ENCODE data around the gene SV2C.

The SV2C gene

DNA sequence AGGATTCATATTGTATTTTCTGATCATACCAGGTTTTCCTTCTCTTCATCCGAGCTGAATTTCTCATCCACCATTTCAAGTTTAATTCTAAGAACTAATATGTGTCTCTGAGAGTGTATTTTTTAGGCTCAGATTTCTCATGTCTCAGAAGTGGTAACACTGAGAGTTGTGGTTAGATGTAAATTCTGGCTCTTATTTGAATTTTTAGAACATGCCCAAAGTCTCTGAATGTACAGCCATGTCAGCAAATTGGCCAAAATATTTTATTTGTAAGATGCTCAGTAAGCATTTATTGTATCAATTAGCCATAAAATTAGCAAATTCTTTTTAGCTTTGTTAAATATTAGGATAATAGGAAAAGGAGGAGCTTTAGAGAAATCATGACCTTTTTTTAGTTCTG is 16.6 kb downstream of the SV2C start:
- no peak for DNase-seq (ENCODE audit: extremely low read depth in 1 of 2, low read depth in 1 of 2)

DNA sequence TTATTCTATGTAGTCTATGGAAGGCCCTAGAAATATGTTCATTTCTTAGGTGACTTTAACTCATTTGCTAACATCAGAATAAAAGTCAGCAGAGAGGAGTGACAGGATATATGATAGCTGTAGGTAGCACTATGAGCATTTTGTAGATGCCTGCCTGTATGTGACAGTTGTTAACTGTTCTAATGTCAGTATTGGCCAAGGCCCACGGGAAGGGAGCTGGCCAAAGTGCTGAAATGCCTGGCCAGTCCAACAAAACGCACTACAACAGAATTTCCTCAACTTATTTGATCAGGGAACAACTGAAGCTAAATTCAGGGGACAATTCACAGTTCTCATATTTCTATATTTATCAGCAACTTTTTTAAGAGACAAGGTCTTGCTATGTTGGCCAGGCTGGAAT is 20.8 kb downstream of the SV2C start:
- no peak for DNase-seq (ENCODE audit: extremely low read depth in 1 of 2, low read depth in 1 of 2)

DNA sequence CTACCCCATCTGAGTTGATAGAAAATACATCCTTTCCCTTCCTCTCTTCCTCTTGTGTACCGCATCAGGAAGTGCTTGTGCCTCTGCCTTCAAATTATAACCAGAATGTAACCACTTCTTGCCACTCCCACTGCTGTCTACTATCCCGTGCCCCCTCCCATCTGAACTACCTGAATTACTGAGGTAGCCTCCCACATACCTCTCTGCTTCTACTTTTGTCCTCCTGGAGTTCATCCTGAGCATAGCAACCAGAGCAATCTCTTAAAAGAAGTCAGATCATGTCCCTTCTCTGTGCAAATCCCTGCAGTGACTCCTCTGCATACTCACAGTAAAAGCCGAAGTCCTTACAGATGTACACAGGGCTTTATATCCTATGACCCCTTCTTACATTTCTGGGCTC is 23.0 kb downstream of the SV2C start:
- DNase-seq (ENCODE audit: extremely low read depth in 1 of 2, low read depth in 1 of 2) = no peak

DNA sequence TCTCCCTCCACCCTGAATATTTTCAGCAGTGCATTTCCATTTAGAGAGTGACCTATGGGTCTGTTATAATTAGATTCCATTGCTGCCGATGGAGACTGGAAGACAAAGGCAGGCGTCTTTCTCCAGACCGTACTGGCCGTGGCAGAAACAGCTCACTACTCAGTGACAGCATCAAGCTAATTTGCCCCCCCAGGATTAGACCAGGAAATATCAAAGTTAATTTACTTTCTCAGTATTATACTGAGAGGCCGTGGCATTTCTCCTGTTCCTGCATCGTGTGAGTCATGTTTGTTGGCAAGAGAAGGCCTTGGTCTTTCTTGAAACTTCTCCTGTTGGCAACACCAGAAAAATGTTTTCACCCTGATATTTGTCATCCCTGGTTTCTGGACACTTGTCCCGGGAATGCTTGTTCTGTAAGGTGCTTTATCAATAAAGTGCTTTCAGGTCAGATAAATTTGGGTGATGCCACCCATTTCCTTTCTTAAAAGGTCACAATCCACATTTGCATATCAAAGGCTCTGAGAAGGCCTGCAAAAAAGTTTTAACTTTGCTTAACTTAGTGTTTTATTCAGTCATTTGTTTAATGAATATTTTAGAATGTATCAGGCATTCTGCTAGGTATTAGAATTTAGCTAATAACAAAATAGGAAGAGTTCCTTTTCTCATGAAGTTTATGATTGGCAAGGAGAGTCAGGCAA is 28.4 kb downstream of the SV2C start:
- no peak for DNase-seq (ENCODE audit: extremely low read depth in 1 of 2, low read depth in 1 of 2)

DNA sequence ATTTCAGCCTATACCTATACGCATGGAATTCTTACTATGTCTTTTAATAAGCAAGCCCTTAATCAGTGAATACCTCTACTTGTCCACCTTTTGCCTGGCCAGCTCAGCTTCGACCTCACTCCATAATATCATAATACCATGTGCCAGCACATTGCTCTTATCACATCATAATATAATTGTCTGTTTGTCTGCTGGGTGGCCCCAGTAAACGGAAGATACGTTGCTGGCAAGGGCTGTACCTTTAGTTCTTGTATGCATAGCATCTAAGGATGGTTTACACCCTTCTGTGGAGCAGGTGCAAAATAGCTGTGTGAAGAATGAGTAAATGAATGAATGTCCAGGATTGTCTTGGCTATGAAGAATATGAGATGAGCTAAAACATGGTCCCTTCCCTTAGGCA is 29.9 kb downstream of the SV2C start:
- DNase-seq (ENCODE audit: extremely low read depth in 1 of 2, low read depth in 1 of 2) = no peak

DNA sequence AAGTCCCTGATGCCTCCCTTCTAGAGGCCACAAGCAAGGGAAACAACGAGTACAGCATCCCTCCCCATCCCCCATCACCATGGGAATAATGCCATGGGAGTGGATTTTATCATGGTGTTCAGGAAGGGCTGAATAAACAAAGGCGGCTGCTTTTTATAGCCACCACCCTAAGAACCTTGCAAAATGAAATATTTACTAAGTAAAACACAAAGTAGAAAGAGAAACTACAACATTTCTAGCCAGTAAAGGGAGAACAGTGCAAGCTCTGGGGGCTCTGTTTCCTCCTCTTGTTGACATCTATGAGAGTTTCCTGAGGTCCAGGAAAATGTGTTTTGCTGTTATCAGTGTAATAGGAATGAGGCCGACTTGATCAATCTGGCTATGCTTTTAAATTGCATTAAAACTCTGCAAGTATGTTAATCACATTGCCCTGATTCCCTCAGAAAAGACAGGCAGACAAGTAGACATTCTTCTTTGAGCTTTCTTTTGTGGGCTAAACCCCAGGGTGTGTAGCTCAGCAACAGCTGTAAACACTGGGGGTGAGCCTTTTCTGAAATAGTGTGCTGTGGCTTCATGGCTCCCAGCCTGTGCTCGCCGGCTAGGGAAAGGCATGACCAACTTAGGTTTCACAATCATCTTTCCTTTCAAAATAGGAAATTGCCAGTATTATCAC is 31.1 kb downstream of the SV2C start:
- no peak for DNase-seq (ENCODE audit: extremely low read depth in 1 of 2, low read depth in 1 of 2)

DNA sequence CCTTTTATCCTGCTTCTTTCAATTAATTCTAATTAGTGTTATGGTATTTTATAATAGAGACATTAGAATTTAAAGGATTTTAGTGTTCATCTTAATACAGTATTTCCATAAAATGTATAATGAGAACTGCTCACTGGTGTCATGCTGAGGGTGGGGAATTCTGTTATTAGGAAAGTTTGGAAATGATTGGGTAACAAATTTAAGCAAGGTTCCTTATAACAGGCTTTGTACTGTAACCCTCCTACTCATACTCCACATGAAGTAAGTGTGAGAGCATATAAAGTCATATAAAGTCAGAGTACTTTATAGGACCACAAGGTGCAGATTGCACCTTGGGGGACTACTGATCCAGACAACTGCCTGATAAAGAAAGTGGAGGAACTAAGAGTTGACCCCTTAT is 42.2 kb downstream of the SV2C start:
- no peak for DNase-seq (ENCODE audit: extremely low read depth in 1 of 2, low read depth in 1 of 2)

DNA sequence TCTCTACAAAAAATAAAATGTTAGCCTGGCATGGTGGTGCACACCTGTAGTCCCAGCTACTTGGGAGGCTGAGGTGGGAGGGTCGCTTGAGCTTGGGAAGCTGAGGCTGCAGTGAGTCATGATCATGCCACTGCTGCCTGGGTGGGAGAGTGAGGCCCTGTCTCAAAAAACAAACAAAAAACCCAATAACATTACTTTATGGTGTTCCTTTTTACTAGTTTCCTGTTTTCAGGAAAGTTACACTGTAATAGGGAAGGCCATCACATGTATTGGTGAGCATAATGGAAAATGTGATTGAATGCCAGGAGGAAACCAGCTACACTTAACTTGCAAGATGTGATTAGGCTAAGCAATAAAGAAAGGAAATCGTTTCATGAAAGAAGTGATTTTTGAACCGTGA is 42.7 kb downstream of the SV2C start:
- DNase-seq (ENCODE audit: extremely low read depth in 1 of 2, low read depth in 1 of 2) = no peak

DNA sequence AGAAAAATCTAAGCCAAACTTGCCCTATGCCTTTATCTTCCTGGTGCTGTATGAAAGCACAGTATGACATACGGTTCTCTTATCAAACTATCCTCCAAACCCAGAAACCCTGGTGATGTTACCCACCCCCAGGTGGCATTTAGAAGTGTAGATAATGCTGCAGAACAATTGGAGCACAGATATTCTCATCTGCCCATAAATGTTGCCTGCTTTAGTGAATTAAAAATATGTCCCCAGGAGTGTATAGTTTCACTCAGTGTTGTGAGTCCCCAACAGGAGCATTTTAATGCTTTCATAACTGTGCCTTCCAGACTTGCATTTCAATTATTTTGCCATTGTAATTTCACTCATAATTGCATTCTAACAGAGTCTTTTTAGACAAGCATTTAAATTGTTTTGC is 50.8 kb downstream of the SV2C start:
- DNase-seq (ENCODE audit: extremely low read depth in 1 of 2, low read depth in 1 of 2) = no peak

DNA sequence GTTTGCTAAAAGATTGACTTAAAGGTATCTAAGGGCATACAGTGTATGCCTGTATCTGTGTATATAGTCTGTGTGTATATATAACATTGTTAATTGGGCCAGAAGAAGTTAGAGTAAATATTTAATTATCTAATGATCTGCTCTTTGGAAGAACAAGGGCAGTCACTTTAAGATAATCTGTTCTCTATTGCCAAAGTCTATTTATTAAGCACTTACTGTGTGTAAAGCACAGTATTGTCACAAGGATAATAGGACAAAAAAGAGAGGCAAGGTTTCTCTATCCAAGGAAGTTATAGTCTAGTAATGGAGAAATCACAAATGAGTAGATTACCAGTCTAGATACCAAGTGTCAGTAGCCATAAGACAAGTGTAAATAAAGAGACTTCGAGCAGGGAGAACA is 51.5 kb downstream of the SV2C start:
- DNase-seq (ENCODE audit: extremely low read depth in 1 of 2, low read depth in 1 of 2) = no peak

DNA sequence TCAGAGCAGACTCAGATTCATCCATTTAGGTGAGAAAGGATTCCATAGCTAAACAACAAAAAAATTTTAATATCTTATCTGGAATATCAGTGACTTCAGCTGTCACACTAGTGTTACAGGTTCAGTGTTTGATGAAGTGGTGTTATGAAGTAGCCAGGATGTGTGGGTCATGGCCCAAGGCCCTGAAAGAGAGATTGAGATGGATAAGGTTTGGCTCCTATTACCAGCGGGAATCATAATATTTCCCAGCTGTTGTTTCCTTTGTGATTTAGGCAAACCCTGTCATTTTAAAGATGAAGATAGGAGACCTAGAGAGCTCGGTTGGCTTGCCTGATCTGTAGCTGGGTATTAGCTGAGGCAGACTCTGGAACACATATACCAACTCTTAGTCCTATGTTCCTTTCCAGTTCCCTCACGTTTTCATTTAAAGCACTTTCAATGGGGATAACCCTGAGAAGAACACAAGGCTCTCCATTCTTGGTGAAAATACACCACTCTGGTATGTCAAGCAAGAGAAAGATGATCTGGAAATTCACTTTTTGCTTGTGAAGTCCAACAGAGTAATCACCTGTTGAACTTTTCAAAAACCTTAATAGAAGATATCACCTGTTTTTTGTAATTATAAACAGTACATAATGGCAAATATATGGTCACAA is 54.8 kb downstream of the SV2C start:
- DNase-seq (ENCODE audit: extremely low read depth in 1 of 2, low read depth in 1 of 2) = no peak

DNA sequence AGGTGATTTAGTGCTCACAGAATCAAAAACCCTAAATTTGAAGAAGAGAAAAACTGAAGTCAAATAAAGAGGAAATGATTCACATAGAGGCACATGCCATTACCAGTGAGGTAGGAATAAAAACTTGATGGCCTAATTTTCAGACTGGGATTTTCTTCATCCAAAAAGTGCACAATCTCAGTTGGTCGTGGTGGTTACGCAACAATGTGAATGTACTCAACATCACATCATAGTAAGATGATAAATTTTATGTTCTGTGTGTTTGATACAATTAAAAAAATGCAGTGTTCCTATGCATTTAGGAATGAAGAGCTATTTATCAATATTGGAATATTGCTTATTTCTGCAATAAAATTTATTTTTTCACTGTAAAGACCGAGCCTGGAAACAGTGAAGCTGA is 60.7 kb downstream of the SV2C start:
- DNase-seq (ENCODE audit: extremely low read depth in 1 of 2, low read depth in 1 of 2) = no peak

DNA sequence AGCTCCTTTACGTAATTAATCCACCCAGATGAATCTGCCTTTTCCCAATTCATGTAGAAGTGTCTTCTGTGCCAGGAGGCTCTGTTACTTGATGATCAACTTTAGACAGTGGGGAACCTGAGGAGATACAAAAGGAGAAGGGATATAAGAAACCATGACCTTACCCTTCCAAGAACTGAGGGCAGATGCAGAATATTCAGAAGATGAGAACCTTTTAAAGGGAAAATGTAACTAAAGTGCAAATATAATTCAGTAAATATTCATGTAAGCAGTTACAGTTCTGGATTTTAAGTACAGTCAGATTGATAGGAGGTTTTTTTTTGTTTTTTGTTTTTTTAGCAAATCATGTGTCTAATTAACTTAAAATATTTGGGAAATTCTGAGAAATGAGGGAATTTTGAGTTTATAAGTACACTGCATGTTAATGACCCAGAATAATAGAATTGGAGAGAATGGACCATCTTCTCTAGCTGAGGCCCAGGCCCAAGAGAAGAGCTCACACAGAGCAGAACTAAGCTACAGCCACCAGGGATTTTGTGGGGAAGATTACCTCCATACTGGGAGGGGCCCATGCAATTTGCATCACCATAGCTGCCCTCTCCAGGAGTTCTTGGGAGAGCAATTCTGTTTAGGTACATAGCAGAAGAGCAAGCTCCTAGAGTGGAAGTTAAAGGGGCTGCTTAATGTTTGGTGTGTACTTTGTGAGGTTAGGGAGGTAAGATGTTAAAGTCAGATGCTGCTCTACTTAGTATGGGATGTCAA is 61.5 kb downstream of the SV2C start:
- no peak for DNase-seq (ENCODE audit: extremely low read depth in 1 of 2, low read depth in 1 of 2)

DNA sequence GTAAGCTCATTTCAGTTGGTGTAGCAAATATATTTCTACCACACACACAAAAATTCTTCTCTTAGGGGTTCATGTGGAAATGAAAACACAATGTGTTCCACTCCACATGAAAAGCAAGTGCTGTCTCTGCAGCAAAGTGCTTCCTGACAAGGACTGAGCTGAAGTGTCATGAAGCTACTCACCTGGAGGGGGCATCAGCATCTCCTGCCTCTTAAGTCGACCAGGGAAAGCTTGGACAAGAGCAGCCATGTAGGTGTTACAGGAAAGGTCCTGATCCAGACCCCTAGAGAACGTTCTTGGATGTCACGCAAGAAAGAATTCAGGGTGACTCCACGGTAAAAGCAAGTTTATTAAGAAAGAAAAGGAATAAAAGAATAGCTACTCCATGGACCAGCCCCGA is 62.8 kb downstream of the SV2C start:
- peak in 1 of 2 donors; percentile 4 for DNase-seq (ENCODE audit: extremely low read depth in 1 of 2, low read depth in 1 of 2)

DNA sequence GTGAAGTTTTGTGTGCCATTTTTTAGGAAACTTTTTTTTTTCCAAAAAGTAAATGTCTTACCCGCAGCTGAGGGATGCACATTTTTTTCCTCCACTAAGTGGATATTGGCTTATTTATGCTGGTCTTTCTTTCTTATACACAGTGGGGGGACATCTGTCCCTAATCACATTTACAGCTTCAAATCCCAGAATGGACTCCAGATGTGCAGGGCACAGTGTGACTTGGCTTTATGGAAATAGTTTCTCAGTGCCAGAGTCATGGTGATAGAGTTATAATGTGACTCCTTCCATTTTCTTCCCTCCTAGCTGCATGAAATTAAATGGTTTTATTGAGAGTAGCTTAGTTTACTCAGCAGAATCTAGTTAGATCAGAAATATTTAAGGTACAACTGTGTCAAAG is 66.5 kb downstream of the SV2C start:
- DNase-seq (ENCODE audit: extremely low read depth in 1 of 2, low read depth in 1 of 2) = no peak

DNA sequence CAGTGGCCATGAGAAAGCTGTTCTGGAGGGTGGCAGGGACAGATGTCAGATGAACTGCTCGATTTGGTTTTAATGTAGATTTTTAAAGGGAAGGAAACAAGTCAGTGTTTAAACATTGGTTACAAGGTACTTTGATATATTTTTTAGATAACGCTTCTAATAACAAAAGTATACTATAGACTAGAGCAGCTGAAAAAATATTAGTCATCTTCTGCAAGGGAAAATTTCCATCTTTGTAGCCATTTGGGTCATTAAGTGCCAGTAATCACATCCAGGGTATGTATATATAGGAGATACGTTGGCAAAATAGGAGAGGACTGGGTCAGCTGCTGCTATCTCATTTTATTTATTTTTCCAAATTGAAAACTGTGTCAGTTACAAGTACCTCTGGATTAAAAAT is 69.0 kb downstream of the SV2C start:
- no peak for DNase-seq (ENCODE audit: extremely low read depth in 1 of 2, low read depth in 1 of 2)

DNA sequence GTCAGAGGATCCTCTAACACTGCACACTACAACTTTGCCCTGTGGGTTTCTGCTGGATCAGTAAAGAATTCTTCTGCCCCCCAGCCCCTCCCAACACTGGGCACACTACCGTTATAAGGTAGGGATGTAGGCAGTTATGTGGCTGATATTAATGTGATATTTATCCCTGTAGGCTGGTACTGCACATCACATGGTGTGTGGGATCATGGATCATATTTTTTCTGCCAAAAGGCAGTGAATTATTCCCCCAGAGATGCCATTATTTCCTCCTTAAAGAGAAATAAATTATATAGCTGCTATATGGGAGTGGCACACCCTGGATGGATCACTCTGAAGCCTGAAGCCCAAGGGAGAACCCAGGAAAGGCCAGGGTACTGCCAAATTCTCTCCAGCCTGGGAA is 69.5 kb downstream of the SV2C start:
- no peak for DNase-seq (ENCODE audit: extremely low read depth in 1 of 2, low read depth in 1 of 2)

DNA sequence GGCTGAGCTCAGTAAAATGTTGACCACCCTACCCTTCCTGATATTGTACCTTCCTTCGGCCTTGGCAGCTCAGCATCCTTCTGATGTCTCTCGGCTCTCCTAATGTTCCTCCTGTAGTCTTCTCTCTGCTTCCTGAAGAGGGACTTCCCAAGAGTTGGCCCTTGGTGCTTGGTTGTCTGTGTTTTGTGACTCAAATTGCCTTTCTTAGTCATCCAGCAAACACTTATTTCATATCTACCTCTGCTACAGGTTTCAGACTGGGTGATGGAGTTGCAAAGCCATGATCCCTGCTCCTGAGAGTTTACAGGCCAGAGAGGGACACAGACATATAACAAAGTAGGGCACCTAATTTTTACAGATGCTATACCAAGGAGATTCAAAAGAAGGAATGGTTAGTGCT is 70.1 kb downstream of the SV2C start:
- DNase-seq (ENCODE audit: extremely low read depth in 1 of 2, low read depth in 1 of 2) = no peak

DNA sequence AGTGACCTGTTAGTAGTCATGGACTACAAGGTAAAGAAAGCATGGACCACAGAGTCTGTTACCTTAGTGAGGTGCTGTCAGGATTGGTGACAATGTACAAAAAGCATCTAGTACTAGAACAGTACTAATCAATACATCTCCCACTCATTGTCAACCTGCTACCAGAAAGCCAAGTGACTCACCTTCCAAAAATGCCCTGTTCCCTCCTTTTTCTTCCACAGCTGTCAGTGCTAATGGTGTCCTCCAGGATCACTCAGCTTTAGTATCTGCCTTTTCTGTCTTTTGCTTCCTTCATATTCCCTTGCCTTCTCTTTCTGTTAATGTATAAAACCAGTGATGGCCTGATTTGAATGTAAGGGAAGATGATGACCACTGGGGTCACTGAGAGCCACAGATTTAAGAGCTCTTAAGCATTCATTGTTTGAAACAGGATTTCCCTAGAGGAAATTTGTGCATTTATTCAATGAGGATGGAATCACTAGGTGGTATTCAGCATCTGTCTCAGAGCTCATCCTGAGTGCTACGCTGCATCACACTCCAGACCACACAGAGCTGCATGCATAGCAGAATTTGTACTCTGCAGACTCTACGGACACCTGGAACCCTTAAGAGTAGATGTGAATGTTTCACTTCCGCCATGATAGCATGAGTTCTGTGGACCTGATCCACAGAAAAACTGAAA is 71.0 kb downstream of the SV2C start:
- DNase-seq (ENCODE audit: extremely low read depth in 1 of 2, low read depth in 1 of 2) = no peak

DNA sequence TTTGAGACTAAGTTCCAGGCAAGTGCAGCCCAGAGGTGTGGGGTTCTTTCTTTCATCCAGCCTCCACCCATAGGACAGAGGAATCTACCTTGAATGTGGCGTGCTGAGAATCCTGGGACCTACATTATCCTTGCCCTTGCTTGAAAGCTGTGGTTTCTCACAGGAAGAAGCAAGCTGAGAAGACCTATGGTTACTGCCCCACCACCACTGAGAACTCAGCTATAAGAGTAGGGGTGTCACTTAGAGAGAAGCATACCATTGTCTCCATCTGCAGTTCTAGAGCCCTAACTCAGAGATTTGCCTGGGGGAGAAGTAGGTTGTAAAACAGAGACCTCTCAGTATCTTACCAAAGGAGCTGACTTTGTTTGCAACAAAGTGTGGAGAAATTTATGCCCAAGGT is 72.4 kb downstream of the SV2C start:
- DNase-seq (ENCODE audit: extremely low read depth in 1 of 2, low read depth in 1 of 2) = no peak

DNA sequence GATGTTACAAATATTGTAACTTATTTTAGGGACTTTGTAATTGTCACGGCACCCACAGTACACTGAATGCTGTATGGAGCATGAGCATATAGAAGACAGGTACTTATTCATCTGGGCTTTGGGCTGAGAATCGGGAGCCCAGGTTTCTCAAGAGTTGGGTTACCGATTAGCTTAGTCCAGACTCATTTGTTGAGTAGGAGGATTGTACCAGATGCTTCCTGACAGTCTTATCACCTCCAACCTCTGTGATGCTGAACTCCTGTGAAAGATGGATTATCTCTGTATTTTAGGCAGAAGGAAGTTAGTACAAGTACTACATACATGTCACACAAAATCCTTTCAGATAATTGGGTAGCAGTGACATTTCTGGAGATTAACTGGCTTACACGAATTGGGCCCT is 79.2 kb downstream of the SV2C start:
- DNase-seq (ENCODE audit: extremely low read depth in 1 of 2, low read depth in 1 of 2) = no peak
